Activated CD4-positive, alpha-beta T cell treated with anti-CD3 and anti-CD28 coated beads, Interleukin-2, amount 10 ng/mL, durations not matched to agents 7 days and 5 days (primary cell): Measurements from ENCODE around the gene CPLX4. TPM values are rescaled to one million over a fixed set of nuclear protein-coding genes. Genes with fewer than 3 reads are reported as not detected.

ENCODE experiments used
- CTCF ChIA-PET: fragments of 350-600 bp; sonication (Branson Sonifier 250); formaldehyde crosslinking; loops from one replicate; lab custom pipeline; 2021; ENCODE audit warnings: antibody characterized with exemption; lab: Charles Lee
- POLR2A ChIA-PET: fragments of 350-600 bp; sonication (Branson Sonifier 250); formaldehyde crosslinking; loops from one replicate; lab custom pipeline; 2021; ENCODE audit warnings: antibody characterized with exemption; lab: Charles Lee
- DNase-seq: peaks from one replicate; pipeline ENCODE4 v3.0.0-alpha.2; 2020
- H3K27ac Mint-ChIP-seq: one replicate; pipeline ENCODE4 v1.8.0; 2021; ENCODE audit warnings: mild to moderate bottlenecking, moderate library complexity, mixed read lengths
- H3K27me3 Mint-ChIP-seq: one replicate; pipeline ENCODE4 v1.8.0; 2021; ENCODE audit warnings: mixed read lengths
- H3K36me3 Mint-ChIP-seq: one replicate; pipeline ENCODE4 v1.8.0; 2021; ENCODE audit warnings: low read depth, mixed read lengths
- H3K4me1 Mint-ChIP-seq: one replicate; pipeline ENCODE4 v1.8.0; 2021; ENCODE audit warnings: mixed read lengths
- H3K4me3 Mint-ChIP-seq: one replicate; pipeline ENCODE4 v1.8.0; 2021; ENCODE audit warnings: mild to moderate bottlenecking, moderate library complexity, mixed read lengths
- H3K9me3 Mint-ChIP-seq: one replicate; pipeline ENCODE4 v1.8.0; 2021; ENCODE audit warnings: mixed read lengths
- total RNA-seq, 2 experiments: library from RNA; stranded (reverse); gene quantifications; one replicate each; pipeline ENCODE4 v1.2.3, GENCODE V29; 2021

Gene CPLX4
- total RNA-seq, 2 experiments from 2014 or later: not detected

- H3K4me3 Mint-ChIP-seq: no peak overlapping the region
- H3K27me3 Mint-ChIP-seq: peaks cover 80% of the 10 kb centered on the region
- ChIA-PET POLR2A (no interaction called here), CTCF (interaction anchor here (1.4 kb wide), 1 partner anchor 54 kb away, joined by 3 read pairs; the partner anchor contains the start of gene GRP)
- no peaks in the 10 kb centered on the region for H3K9me3 Mint-ChIP-seq
- H3K4me1 Mint-ChIP-seq: peaks cover 16% of the 10 kb centered on the region
- H3K27ac Mint-ChIP-seq: peak overlapping the region; percentile 46
- no peaks in the 10 kb centered on the region for H3K36me3 Mint-ChIP-seq
- DNase-seq: no peak
These were observed 44.5 kb downstream of the CPLX4 start for GRCh38 chr18:59273759-59274532.

- POLR2A ChIA-PET: no interaction called here
- no peak for DNase-seq
- CTCF ChIA-PET: interaction anchor here (1.4 to 1.6 kb wide), 2 partner anchors 10 to 53 kb away, joined by 3 to 4 read pairs; partner anchors contain the start of gene GRP
These were observed 45.3 kb downstream of the CPLX4 start, which contains the start of gene RAX for GRCh38 chr18:59272891-59273758. RAX (minus strand) TSS chr18:59273454; CDS start chr18:59273206, 248 bp downstream.

DNA sequence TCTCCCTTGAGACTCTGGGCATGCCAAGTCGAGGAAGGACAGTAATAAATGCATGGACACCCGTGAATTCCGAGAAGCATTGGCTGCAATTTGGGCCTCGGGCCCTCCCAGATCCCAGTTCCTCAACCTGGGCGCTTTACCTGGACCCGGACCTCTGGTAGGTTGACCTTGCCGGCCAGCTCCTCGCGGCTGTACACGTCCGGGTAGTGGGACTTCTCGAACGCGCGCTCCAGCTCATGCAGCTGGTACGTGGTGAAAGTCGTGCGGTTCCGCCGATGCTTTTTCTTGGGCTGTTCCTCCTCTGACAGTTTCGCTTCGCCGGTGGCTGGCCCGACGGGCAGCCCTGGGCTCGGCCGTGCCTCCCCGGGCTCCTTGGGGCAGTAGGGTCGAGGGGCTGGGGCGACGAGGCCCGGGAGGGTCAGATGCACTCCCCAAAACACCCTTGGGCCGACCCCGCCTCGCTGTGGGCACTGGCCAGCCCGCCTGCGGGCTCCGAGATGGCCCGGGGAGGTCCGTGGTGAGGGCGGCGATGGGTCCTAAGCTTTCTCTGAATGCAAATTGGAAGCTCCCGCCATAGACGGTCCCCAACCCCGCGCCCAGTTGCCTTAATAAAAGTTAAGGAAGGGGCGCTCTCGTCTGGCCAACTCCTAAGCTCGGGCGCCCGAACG lies 46.1 kb downstream of the CPLX4 start:
- H3K36me3 Mint-ChIP-seq: no peaks in the 10 kb centered on the region
- CTCF ChIA-PET: interaction anchor here (0.5 to 1.6 kb wide), 5 partner anchors 9 to 509 kb away, joined by 3 to 5 read pairs (median 4); partner anchors contain the start of gene GRP
- no peak overlapping the region for H3K27ac Mint-ChIP-seq
- H3K4me3 Mint-ChIP-seq: no peak overlapping the region
- DNase-seq: no peak
- H3K4me1 Mint-ChIP-seq: peaks cover 31% of the 10 kb centered on the region
- POLR2A ChIA-PET: no interaction called here
- peaks cover 82% of the 10 kb centered on the region for H3K27me3 Mint-ChIP-seq
- H3K9me3 Mint-ChIP-seq: no peaks in the 10 kb centered on the region

More at GRCh38 chr18:59272891-59273758, 45.3 kb downstream of the CPLX4 start, which contains the start of gene RAX:
- H3K4me3 Mint-ChIP-seq: peak within 1 kb of the TSS; percentile 16
- H3K9me3 Mint-ChIP-seq: no peaks in the 10 kb centered on the region
- H3K4me1 Mint-ChIP-seq: peaks cover 24% of the 10 kb centered on the region
- peaks cover 80% of the 10 kb centered on the region for H3K27me3 Mint-ChIP-seq
- peak within 1 kb of the TSS; percentile 46 for H3K27ac Mint-ChIP-seq
- H3K36me3 Mint-ChIP-seq: no peaks in the 10 kb centered on the region

DNA sequence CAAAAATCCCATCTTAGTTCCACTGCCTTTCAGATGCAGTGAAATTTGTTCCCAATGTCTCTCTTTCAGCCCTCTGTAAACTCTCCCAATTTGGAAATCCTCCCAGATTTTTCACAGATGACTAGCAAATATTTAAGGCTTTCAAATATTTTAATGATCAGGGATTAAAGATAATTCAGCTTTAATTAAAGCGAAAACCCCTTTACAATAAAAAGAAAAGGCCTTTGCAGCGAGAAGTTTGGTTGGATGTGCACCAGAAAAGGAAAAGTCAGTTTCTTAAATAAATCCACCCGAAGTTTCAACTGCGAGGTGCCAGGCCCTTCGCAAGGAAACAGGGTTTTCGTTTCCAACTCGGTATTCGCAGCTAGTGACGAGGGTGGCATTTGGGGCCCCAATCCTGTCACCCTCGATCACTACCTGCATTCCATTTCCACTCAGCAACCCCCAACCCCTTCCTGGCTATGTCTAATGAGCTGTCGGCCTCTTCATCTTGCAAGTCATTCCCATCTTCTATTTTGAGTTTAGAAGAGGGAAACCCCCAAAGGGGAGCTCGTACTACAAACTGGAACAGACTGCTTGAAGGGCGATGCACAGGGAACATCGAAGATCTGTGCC lies 46.7 kb downstream of the CPLX4 start:
- H3K4me1 Mint-ChIP-seq: peaks cover 34% of the 10 kb centered on the region
- ChIA-PET CTCF (interaction anchor here (0.5 to 1.6 kb wide), 5 partner anchors 8 to 509 kb away, joined by 3 to 5 read pairs (median 4); no protein-coding TSS in a partner anchor), POLR2A (no interaction called here)
- H3K27me3 Mint-ChIP-seq: peaks cover 85% of the 10 kb centered on the region
- H3K27ac Mint-ChIP-seq: no peak overlapping the region
- H3K36me3 Mint-ChIP-seq: no peaks in the 10 kb centered on the region
- no peak overlapping the region for H3K4me3 Mint-ChIP-seq
- no peak for DNase-seq
- H3K9me3 Mint-ChIP-seq: no peaks in the 10 kb centered on the region

DNA sequence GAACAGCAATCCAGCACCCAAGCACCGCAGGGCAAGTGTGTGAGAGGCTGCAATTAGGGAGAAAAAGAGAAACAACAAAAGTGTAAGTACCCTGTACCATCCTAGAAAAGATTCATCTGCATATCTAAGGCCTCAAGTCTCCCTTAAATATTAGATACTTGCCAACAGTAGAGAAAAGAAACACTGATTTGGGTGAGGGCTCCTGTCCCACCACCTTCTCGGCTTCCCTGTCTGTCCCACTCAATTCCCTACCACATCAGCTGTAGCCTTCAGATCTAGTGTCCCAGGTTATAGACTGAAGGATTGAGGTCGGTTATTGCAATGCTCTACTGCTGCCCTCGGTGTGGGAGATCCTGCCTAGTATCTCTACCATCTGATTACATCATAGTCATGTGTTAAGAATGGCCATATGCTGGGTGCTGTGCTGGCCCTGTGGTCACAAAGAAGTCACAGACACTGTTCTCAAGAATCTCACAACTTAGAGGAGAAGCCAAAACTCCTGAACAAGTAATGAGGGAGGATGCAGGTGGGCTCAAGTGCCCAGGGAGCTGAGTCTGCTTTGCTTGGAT lies 47.7 kb downstream of the CPLX4 start:
- Mint-ChIP-seq H3K9me3 (no peaks in the 10 kb centered on the region), H3K4me1 (peaks cover 38% of the 10 kb centered on the region), H3K36me3 (no peaks in the 10 kb centered on the region), H3K27me3 (peaks cover 85% of the 10 kb centered on the region), H3K27ac (no peak overlapping the region), H3K4me3 (no peak overlapping the region)
- no peak for DNase-seq
- ChIA-PET POLR2A (no interaction called here), CTCF (interaction anchor here (0.6 to 1.4 kb wide), 2 partner anchors 132 to 437 kb away, joined by 3 to 4 read pairs; no protein-coding TSS in a partner anchor)

DNA sequence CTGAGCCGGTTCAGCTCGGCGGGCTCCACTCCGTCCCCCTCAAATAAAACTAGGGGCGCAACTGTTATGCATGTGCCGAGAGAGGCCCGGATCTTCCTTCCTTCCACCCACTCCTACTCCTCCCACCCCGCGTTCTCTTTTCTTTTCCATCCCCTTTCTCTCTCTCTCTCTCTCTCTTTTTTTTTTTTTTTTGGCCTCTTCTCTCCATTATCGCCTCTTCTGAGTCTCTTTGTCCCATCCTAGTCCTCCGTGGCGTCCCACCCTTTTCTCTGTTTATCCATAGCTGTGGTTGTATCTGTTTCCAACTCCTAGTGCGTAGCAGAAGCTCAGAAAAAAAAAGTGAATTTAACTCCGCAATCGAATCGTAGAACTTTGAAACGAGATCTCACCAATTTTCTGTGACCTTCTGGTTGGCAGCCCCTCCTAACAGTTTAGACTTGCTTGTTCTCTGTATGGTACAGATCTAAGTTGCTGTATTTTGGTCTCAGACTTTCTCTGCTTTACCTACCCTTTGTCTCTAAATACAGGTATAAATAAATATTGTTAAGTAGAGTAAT lies 48.8 kb downstream of the CPLX4 start:
- DNase-seq: no peak
- Mint-ChIP-seq H3K27me3 (peaks cover 85% of the 10 kb centered on the region), H3K27ac (no peak overlapping the region), H3K4me3 (peak overlapping the region; percentile 9), H3K4me1 (peaks cover 38% of the 10 kb centered on the region), H3K9me3 (no peaks in the 10 kb centered on the region), H3K36me3 (no peaks in the 10 kb centered on the region)
- POLR2A ChIA-PET: no interaction called here
- CTCF ChIA-PET: interaction anchor here (0.6 to 2.0 kb wide), 4 partner anchors 24 to 133 kb away, joined by 3 to 4 read pairs (median 4); no protein-coding TSS in a partner anchor

DNA sequence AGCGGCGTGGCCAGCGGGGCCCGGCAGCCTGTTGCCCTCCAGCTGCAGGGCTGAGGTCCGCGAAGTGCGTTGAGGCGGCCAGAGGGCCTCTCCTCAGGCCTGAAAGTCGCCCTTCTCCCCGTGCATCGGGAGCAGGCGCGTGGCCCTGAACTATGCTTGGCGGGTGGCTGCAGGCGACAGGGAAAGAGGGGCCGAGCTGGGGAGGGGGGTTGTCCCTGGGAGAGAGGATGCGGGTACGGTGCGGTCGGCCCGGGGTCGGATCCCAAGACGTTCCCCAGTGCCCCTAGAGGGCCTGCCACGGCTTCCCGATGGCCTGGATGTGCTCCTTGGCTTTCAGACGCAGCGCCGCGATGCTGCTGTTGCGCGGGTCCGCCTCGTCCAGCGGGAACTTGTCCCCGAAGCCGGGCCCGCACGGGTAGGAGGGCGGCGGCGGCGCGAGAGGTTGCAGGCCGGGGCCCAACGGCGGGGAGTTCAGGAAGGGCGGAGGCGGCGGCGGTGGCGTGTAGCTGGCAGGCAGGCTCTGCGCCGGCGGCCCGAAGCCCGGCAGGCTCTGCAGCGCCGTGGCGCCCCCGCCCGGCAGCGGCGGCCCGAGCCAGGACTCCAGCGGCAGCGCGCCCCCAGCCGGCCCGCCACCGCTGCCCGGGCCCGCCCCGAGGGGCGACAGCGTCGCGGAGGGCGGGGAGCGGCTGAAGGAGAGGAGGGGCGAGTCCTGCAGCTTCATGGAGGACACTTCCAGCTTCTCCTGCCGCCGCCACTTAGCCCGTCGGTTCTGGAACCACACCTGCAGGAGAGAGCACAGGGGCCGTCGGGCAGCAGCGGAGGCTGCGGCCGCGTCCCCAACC lies 49.5 kb downstream of the CPLX4 start:
- Mint-ChIP-seq H3K4me1 (peaks cover 36% of the 10 kb centered on the region), H3K27me3 (peaks cover 85% of the 10 kb centered on the region), H3K4me3 (no peak overlapping the region), H3K27ac (no peak overlapping the region), H3K36me3 (no peaks in the 10 kb centered on the region), H3K9me3 (no peaks in the 10 kb centered on the region)
- DNase-seq: peak; percentile 25
- POLR2A ChIA-PET: no interaction called here
- CTCF ChIA-PET: interaction anchor here (0.6 to 3.0 kb wide), 4 partner anchors 7 to 87 kb away, joined by 3 to 11 read pairs (median 4); no protein-coding TSS in a partner anchor

- ChIA-PET CTCF (interaction anchor here (2.0 to 3.0 kb wide), 2 partner anchors 8 to 25 kb away, joined by 4 to 11 read pairs; no protein-coding TSS in a partner anchor), POLR2A (no interaction called here)
- DNase-seq: no peak
- Mint-ChIP-seq H3K4me1 (peaks cover 32% of the 10 kb centered on the region), H3K9me3 (no peaks in the 10 kb centered on the region), H3K27ac (no peak overlapping the region), H3K27me3 (peaks cover 85% of the 10 kb centered on the region), H3K36me3 (no peaks in the 10 kb centered on the region), H3K4me3 (no peak overlapping the region)
These were observed 50.2 kb downstream of the CPLX4 start for GRCh38 chr18:59268127-59268720.

DNA sequence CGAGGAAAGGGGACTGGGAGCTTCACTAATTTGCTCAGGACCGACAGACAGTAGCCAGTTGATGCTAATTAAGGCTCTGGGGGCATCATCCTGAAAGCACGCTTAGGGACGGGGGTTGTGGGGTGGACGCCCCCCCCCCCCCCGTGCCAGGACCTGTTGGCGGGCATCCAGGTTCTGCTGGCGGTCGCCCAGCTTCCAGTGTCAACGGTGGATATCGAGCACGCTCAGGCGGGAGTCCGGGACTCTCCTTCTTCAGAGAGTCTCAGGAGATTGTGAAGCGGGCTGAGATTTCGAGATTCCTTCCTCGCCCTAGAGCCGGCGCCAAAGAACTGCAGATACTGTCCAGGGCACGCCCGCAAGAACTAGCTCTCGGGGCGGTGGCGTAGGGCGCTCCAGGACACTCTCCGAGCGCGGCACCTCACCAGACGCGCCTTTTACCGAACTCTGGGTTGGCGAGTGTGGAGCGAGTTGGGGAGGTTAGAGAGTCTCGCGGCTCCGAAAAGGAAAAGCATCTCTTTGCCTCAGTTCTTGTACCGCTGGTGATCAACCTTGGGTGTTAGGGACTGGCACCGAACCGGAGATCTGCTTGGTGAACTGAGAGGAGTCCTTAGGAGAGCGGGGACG lies 50.8 kb downstream of the CPLX4 start:
- peaks cover 91% of the 10 kb centered on the region for H3K27me3 Mint-ChIP-seq
- CTCF ChIA-PET: interaction anchor here (0.7 to 3.0 kb wide), 2 partner anchors 8 to 511 kb away, joined by 3 to 11 read pairs; no protein-coding TSS in a partner anchor
- H3K9me3 Mint-ChIP-seq: no peaks in the 10 kb centered on the region
- peak overlapping the region; percentile 13 for H3K27ac Mint-ChIP-seq
- POLR2A ChIA-PET: no interaction called here
- peaks cover 32% of the 10 kb centered on the region for H3K4me1 Mint-ChIP-seq
- DNase-seq: no peak
- no peaks in the 10 kb centered on the region for H3K36me3 Mint-ChIP-seq
- H3K4me3 Mint-ChIP-seq: no peak overlapping the region

DNA sequence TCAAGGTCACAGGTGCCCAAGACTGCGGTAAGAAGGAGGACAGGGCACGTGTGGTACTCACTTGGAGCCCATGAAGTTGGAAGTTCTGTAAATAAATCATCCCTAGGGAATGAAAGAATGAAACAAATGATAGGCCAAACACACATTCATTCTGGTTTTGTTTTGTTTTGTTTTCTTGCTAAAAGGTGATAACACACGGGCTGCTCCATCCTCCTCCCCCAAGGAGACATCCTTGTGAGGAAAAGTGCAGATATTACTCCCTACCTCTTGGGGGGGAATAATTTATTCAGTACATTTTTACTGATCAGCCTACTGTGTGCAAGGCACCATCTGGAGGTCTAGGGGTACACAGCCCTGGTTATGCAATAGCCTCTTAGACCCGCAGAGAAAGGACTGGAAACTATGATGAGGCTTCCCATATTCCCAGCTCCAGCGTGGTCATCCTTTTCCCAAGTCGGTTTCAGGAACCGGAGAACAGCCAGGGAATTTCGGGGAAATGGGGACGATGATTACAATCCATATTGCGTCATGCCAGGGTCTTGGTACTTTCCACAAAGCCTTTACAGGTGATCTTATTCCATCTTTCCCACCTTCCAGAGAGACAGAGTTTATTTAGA lies 51.5 kb downstream of the CPLX4 start:
- no peak for DNase-seq
- Mint-ChIP-seq H3K9me3 (no peaks in the 10 kb centered on the region), H3K27ac (no peak overlapping the region), H3K27me3 (peaks cover 93% of the 10 kb centered on the region), H3K4me1 (peaks cover 32% of the 10 kb centered on the region), H3K36me3 (no peaks in the 10 kb centered on the region), H3K4me3 (no peak overlapping the region)
- CTCF ChIA-PET: interaction anchor here (0.7 to 3.0 kb wide), 2 partner anchors 9 to 511 kb away, joined by 3 to 11 read pairs; no protein-coding TSS in a partner anchor
- POLR2A ChIA-PET: no interaction called here
